ENCODE data around the gene SSR1. TPM values are rescaled to one million over a fixed set of nuclear protein-coding genes. Genes with fewer than 3 reads are reported as not detected.

Gene SSR1
- total RNA-seq, 2 donors from 2014 or later = 145 to 167 TPM

- Histone ChIP-seq H3K4me3 (ENCODE audit: low read length) (no peak overlapping the region), H3K9me3 (ENCODE audit: control insufficient read depth, low read length) (no peaks in the 10 kb centered on the region), H3K9ac (ENCODE audit: extremely low read depth, low read length, poor library complexity, severe bottlenecking) (no peak overlapping the region), H3K27me3 (ENCODE audit: control insufficient read depth, insufficient read depth, low read length, poor library complexity, severe bottlenecking) (no peaks in the 10 kb centered on the region), H3K4me1 (ENCODE audit: control insufficient read depth, insufficient read depth, low read length) (no peaks in the 10 kb centered on the region), H3K27ac (ENCODE audit: low read depth, low read length) (no peak overlapping the region), H3K36me3 (ENCODE audit: control insufficient read depth, insufficient read depth, low read length) (peaks cover 90% of the 10 kb centered on the region)
- Mint-ChIP-seq H3K4me3 (no peak overlapping the region), H3K36me3 (ENCODE audit: low read depth) (peaks cover 54% of the 10 kb centered on the region), H3K9me3 (no peaks in the 10 kb centered on the region), H3K4me1 (no peaks in the 10 kb centered on the region), H3K27ac (no peak overlapping the region), H3K27me3 (ENCODE audit: insufficient read depth) (no peaks in the 10 kb centered on the region)
- no peak for TF ChIP-seq CTCF (conservative IDR thresholded peaks at IDR 0.05)
- WGBS, 2 experiments (ENCODE audit: insufficient coverage in 1 of 2, insufficient read length in 1 of 2) = 95 to 100% methylated on average over 2 to 6 of the region's 6 CpGs
- DNase-seq = no peak
These were observed 20.3 kb downstream of the SSR1 start for GRCh38 chr6:7292596-7293255.

GRCh38 chr6:7290079-7290478 lies 22.9 kb downstream of the SSR1 start:
- no peak for TF ChIP-seq CTCF (conservative IDR thresholded peaks at IDR 0.05)
- H3K36me3 Mint-ChIP-seq (ENCODE audit: low read depth) = peaks cover 61% of the 10 kb centered on the region
- Histone ChIP-seq H3K27ac (ENCODE audit: low read depth, low read length) (no peak overlapping the region), H3K36me3 (ENCODE audit: control insufficient read depth, insufficient read depth, low read length) (peaks cover 90% of the 10 kb centered on the region), H3K4me3 (ENCODE audit: low read length) (no peak overlapping the region), H3K4me1 (ENCODE audit: control insufficient read depth, insufficient read depth, low read length) (no peaks in the 10 kb centered on the region), H3K9me3 (ENCODE audit: control insufficient read depth, low read length) (no peaks in the 10 kb centered on the region), H3K9ac (ENCODE audit: extremely low read depth, low read length, poor library complexity, severe bottlenecking) (no peak overlapping the region), H3K27me3 (ENCODE audit: control insufficient read depth, insufficient read depth, low read length, poor library complexity, severe bottlenecking) (no peaks in the 10 kb centered on the region)
- no peaks in the 10 kb centered on the region for H3K4me1 Mint-ChIP-seq
- no peak for DNase-seq
- no peak overlapping the region for H3K27ac Mint-ChIP-seq
- 95 to 100% methylated on average over 1 of the region's 1 CpG for WGBS, 2 experiments (ENCODE audit: insufficient coverage in 1 of 2, insufficient read length in 1 of 2)
- no peaks in the 10 kb centered on the region for H3K27me3 Mint-ChIP-seq (ENCODE audit: insufficient read depth)
- H3K4me3 Mint-ChIP-seq = no peak overlapping the region
- H3K9me3 Mint-ChIP-seq = no peaks in the 10 kb centered on the region

- H3K27ac ChIP-seq (ENCODE audit: low read depth, low read length) = no peak overlapping the region
- H3K36me3 Mint-ChIP-seq (ENCODE audit: low read depth) = peaks cover 53% of the 10 kb centered on the region
- no peaks in the 10 kb centered on the region for H3K4me1 ChIP-seq (ENCODE audit: control insufficient read depth, insufficient read depth, low read length)
- H3K27me3 ChIP-seq (ENCODE audit: control insufficient read depth, insufficient read depth, low read length, poor library complexity, severe bottlenecking) = no peaks in the 10 kb centered on the region
- no peak overlapping the region for H3K27ac Mint-ChIP-seq
- DNase-seq = no peak
- H3K9me3 ChIP-seq (ENCODE audit: control insufficient read depth, low read length) = no peaks in the 10 kb centered on the region
- no peaks in the 10 kb centered on the region for H3K27me3 Mint-ChIP-seq (ENCODE audit: insufficient read depth)
- H3K9ac ChIP-seq (ENCODE audit: extremely low read depth, low read length, poor library complexity, severe bottlenecking) = no peak overlapping the region
- H3K9me3 Mint-ChIP-seq = no peaks in the 10 kb centered on the region
- H3K4me3 Mint-ChIP-seq = no peak overlapping the region
- no peak for TF ChIP-seq CTCF (conservative IDR thresholded peaks at IDR 0.05)
- 96 to 98% methylated on average over 5 to 6 of the region's 6 CpGs for WGBS, 2 experiments (ENCODE audit: insufficient coverage in 1 of 2, insufficient read length in 1 of 2)
- peaks cover 71% of the 10 kb centered on the region for H3K36me3 ChIP-seq (ENCODE audit: control insufficient read depth, insufficient read depth, low read length)
- no peak overlapping the region for H3K4me3 ChIP-seq (ENCODE audit: low read length)
- H3K4me1 Mint-ChIP-seq = peaks cover 6% of the 10 kb centered on the region
These were observed 27.6 kb downstream of the SSR1 start for GRCh38 chr6:7285416-7285815.
